HG03442 (cell line): ENCODE measurements around the gene PALLD.
A peak's percentile ranks its signal among the peaks of the same experiment; 100 is the strongest.
"Not testable (repeated sequence)": the region's sequence is repeated elsewhere in the genome, so short reads cannot be mapped to it uniquely, and the experiment has no call there.

ENCODE experiments used
- ATAC-seq: cut with Tn5 transposase; IDR thresholded peaks from one replicate; pipeline ENCODE4 v1.9.1; 2021; ENCODE audit warnings: mild to moderate bottlenecking, moderate library complexity; ENCODE audit not compliant: unreplicated experiment

PALLD gene

DNA sequence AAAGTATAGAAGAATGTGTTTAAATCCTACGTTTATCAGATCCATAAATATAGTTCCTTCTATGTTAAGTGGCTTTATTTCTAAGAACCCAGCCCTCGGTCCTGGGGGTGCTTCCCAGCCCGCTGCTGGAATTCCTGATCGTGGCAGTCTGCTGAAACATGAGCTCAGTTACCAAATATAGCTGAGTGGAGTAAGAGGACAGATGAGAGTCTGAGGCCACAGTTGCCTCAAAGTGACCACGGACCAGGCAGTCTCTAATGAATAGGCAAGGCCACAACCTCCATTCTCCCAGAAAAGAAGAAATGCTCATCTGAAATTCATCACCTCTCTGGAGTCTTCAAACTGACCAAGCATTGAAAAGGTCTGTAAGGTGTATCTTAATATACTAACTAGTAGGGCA, at the start of gene PALLD:
Gene PALLD, plus strand, starts transcription at position 219 of the 400 bp plus-strand sequence.
- no peak for ATAC-seq

DNA sequence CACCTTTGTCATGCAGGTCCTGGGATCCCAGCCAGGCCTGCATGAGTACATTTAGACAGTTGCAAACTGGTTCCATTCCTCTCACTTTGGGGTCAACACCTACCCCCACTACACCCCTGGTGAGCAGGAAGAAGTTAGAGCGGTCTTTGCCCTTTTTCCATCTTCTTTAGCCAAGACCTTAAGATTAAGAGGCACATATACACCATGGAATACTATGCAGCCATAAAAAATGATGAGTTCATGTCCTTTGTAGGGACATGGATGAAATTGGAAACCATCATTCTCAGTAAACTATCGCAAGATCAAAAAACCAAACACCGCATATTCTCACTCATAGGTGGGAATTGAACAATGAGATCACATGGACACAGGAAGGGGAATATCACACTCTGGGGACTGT, 47.8 kb upstream of the PALLD start:
- not testable (repeated sequence) for ATAC-seq

DNA sequence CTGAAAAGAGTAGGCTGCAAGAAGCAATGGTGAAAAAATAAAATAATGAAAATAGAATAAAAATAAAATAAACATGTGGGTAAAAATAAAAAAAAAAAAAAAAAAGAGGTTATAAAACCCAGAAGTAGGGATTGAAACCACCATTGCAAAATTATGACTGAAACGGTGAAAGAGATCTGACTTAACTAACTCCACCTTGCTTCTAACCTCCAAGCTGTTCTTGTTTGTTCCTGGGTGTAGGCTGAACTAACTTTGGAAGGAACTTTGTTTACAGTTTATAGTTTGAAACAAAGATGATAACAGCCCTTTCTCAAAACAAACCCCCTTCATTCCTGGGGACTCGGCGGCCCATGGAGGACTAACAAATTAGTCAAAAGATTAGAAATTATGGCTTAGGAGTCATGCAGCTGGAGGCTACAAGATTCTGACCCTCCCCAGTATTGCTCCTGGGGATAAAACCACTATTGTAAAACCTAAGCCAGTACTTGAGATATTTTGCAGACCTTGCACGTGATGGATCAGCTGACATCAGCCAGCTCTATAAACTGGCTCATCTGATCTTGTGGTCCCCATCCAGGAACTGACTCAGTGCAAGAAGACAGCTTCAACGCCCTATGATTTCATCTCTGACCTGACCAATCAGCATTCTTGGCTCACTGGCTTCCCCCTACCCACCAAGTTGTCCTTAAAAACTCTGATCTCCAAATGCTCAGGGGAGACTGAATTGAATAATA, 47.0 kb upstream of the PALLD start:
- no peak for ATAC-seq

DNA sequence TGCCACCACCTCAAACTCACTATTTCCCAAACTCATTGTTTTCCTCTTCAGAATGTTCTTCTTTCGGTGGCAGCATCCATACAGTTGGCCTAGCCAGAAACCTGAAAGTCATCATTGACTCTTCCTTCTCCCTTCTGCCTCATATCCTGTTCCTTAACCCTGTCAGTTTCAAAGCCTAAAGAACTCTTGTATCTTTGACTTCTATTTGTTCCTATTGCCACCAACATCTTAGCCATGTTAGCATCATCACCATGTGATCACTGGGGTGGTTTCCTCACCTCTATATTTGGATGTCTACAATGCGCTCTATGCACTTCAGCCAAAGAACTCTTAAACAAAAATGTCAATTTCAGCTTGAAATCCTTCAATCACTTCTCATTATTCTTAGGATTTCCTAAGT, 45.5 kb upstream of the PALLD start:
- peak; percentile 16 for ATAC-seq

DNA sequence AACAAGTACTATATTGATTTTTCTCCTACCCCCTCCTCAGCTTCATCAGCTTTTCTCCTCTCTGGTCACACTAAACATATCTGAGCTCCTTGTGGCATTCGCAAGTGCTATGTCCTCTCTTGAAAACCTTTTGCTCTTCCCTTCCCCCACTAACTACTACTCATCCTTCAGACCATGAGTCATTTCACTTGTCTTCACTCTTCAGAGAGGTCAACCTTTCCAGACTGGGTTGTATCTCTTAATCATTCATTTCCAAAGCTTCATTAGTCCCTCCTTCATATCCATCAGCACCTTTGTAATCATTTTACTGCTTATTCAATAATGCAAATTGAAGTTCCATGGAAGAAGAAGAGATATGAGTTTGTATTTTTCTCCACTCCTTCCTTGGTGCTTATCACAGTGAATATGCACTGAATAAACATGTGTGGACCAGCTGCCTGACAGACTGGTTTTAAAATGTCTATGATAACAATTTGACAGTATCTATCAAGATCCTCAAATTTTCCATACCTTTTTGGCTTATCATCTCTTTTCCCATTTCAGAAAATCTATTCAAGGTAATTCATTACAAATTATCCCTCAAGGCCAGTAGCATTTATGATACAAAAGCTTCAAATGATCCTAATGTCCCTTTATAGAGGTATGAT, 45.0 kb upstream of the PALLD start:
- peak; percentile 89 for ATAC-seq

DNA sequence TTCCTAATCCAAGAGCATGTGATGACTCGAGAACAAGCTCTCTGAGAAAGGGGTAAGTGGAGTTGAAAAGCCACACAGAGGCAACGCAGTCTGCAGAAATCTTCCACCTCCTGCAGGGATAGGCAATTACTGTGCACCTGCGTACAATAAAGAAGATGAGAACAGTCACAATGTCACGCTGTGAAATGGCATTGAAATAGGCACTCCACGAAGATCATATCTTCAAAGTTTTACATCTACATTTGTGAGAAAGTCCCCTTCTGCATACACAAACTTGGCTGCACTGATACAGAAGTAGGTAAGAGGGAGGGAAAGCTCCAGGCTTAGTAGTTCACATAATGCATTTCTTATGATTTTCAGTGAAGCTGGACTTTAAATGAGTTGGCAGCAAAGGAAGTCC, 43.7 kb upstream of the PALLD start:
- no peak for ATAC-seq

DNA sequence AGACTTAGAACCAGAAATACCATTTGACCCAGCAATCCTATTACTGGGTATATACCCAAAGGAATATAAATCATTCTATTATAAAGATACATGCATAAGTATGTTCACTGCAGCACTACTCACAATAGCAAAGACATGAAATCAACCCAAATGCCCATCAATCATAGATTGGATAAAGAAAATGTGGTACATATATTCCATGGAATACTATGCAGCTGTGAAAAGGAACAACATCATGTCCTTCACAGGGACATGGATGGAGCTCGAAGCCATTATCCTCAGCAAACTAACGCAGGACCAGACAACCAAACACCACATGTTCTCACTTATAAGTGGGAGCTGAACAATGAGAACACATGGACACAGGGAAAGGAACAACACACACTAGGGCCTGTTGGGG, 38.6 kb upstream of the PALLD start:
- ATAC-seq: not testable (repeated sequence)

DNA sequence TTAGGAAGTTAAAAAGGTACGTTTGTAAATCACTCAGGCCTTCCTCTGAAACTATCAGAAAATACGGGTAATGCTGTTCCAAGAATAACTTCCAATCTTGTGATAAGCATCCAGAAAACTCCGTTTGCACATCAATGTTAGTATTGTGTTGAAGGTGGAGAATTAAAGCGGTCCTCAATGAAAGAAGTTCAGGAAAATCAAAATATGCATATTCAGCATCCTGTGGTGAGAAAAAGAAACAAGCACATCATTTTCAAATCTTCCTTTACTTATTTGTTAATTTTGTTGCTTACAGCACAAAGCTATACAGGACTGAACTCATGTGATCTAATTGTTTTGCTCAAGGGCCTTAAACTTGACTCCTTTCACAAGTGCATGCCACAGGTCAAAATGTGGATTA, 35.0 kb upstream of the PALLD start:
- no peak for ATAC-seq

DNA sequence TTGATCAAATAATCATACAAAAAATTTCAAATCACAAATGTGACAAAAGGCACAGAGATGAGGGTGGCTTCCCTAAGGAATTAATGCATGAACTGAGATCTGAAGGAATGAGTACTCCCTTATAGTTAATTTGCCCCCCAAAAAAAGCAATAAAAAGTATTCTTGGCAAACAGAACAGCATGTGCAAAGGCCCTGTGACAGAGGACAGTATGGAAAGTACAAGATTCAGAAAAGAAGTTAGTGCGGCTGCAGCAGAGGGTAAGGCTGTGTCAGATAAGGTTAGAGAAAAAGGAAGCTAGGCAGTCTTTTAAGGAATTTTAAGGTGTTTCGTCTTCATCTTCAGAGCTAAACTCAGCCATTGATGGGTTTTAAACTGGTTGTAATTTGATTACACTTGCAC, 23.9 kb upstream of the PALLD start:
- ATAC-seq: no peak

DNA sequence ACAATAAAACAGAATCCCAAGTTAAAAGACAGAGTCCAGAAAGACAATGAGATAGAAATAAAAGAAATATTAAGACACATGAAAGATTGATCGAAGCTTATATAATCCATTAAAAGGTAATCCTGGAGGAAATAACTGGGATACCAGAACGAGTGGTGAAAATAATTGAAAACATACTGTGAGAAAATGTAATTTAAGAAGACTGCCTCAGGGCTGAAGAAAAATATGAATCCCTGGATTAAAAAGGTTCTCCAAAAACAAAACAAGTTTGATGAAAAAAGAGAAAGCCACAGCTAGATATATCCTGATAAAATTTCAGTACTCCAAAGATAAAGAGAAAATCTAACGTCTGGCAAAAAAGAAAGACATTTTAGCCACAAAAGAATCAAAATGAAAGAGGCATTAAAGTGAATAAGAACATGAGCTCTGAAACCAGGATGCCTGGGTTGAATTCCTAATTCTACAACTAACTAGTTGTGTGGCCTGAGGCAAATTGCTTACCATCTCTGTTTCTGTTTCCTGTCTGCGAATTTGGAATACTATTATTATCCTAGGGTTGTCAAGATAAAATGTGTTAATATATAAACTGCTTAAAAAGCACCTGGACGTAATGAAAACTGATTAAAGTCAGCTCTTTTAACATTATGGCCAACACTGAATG, 22.1 kb upstream of the PALLD start:
- ATAC-seq: no peak

DNA sequence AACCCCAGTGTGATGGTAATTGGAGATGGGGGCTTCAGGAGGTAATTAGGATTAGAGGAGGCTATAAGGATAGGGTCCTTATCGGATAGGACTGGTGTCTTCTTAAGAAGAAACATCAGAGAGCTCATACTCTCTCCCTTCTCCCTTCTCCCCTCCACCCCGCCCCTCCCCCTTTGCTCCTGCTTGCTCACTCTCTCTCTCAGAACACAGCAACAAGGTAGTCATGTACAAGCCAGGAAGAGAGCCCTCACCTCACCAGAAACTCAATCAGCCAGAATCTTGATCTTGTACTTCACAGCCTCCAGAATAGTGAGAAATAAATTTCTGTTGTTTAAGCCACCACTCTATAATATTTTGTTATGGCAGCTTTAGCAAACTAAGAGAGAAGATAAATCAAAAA, 21.1 kb upstream of the PALLD start:
- ATAC-seq: no peak

DNA sequence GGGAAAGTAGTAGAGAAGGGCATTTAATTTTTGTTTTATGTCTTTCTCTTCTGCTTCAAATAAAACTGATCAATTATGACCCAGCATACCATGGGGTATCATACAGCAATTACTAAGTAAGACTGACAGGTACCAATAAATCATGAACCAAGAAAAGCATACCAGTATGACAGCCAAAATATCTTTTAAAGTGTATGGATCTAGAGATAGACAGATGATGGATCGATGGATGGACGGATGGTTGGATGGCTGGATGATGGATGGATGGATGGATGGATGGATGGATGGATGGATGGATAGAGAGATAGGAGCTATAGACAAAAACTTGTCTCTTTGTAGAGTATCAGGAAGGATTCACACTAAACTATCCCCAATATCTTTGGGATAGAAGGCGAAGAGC, 18.0 kb upstream of the PALLD start:
- no peak for ATAC-seq

DNA sequence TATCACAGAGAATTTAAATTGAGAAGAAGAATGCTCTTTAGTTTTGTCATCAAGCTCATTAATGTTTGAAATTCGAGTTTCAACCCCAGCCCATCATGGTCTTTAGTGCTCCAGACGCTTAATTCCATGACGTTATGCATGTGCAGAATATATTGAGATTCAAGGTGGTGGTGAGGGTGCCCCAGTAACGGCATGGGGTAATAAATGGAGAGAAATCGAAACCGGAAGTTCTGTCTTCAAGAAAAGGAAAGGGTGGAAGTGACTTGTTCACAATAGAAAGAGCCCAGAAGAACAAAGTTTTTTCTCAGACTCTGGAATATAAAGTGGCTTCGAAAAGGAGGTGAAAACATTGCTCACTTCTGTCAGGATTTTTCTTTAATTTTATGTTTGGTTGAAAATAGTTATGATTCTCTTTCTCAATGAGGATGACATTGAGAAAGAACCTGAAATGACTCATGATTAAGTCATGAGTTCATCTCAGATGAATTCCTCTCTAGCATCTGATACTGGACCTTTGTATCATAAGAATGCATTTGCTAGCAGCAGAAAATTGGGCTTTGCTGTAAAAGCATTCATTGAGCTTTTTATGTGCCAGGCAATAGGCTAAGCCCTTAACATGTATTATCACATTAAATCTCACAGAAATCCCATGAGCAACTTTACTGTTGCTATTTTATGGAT, 15.8 kb upstream of the PALLD start:
- ATAC-seq: peak; percentile 29

DNA sequence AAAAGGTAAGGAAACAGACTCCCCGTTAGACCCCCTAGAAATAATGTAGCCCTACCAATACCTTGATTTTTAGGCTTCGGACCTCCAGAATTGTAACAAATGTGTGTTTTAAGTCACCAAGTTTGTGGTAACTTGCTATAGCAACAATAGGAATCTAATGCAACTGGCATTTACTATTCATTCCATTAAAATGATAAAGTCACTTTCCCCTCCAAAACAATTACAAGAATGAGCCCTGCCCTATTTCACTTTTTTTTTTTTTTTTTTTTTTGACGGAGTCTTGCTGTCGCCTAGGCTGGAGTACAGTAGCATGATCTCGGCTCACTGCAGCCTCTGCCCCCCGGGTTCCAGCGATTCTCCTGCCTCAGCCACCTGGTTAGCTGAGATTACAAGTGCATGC, 13.0 kb upstream of the PALLD start:
- no peak for ATAC-seq

DNA sequence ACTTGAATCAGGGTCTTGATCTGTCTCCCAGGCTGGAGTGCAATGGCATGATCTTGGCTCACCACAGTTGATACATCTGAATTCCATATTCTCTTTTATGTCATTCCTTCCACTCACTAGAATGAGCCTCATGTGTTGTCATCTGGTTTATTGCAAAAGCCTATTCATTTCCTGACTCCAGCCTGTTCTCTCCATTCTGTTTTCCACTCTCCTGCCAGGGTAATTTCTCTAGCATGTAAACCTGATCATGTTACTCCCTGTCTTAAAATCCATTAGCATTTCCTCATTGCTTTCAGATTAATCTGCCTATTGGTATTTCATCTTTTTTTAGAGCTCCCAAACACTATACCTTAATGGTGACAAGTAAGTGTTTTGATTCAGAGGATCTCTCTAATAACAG, 12.2 kb upstream of the PALLD start:
- ATAC-seq: no peak

DNA sequence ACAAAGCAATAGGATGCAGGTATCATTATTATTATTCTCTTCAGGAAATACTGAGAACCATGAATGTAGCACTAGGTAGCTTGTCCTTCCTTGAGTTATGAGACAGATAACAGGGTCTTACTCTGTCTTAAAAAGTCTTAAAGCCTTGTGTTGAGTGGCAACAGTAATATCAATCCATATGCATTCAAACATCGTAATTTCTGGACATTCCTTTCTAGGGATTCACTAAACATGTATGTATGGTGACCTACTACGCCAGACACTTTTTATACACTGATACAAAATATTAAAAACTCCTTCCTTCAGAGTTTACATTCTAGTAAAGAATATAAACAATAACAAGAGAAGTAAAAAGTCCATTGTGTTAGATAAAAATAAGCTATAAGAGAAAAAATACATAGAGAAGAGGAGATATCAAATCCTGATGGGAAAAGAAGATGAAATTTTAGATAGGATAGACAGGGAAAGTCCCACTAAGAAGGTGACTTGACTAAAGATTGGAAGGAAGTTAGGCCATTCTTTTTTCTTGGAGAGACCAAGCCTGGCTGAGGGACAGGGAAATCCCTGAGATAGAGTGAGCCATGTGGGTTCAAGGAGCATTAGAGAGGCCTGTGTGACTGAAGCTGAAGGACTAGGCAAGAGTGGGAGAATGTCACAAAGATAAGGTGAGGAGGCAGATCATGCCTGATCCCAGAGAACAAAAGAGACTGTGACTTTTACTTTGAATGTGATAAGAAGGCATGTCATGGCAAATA, 11.5 kb upstream of the PALLD start:
- ATAC-seq: no peak

DNA sequence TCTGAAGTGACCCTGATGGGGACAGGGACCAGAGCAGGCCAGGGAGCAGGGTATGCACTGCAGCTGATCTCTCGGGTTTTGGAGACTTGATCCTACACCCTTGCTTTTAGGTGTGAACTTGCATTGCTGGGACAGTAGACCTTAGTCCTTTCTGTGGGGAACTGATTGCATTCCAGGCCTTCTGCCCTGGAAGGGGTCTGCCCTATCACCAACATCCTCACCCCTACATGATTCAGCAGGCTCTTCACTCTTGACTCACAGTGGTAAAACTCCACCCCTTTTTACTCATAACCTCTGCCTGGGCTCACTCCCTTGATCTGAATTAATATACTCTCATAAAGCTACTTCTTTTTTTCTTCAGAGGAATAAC, 10.0 kb upstream of the PALLD start:
- no peak for ATAC-seq

DNA sequence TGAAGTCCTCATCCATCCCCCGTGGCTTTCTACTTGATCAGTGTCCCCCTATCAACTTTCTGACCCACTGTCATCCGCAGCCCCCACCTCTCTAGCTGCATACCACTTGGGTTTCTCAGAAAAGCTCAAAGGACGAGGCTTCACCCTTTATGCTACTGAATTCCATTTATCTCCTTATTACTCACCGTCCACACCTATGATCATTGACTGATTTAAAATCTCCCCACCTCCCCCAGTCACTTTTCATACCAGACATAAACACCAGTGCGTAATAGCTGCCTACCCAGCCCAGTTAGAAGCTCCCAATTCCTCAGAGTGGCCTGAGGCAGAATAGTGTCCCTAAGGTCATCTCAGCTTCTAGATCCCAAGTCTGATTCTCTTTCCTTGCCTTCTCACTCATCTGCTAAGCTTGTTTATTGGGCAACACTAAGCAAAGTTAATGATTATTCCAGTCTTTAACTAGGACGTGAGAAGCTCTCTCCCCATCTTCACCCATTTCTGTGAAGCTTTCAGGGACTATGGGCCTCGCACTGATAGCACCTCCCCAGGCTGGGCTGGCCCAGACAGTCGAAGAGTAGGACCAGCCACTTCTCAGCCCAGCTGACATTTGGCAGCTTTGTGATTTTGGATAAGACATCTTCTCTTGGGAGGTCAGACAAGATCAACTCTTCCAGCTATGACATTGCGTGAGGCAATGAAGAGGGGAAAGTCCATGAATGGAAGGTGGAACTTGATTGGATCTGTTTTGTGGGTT, 9.4 kb upstream of the PALLD start:
- ATAC-seq: no peak

DNA sequence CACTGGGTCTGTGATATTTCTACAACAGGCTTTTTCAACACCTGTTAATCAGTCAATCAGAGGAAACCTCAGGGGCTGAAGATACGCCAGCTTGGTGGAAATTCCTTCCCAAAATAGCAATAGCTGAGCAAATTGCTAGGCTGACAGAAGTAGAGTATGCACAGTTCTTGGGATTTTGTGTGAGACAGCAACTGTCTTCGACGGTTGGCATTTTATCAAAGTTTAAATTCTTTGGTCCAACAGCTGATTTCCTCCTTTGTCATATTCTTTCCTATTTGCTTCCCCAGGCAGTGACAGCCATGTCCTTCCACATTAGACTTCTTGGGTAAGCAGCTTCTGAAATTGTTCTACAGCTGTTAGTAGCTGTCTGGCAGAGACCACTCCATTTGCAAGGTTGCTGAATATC, 8.0 kb upstream of the PALLD start:
- no peak for ATAC-seq

DNA sequence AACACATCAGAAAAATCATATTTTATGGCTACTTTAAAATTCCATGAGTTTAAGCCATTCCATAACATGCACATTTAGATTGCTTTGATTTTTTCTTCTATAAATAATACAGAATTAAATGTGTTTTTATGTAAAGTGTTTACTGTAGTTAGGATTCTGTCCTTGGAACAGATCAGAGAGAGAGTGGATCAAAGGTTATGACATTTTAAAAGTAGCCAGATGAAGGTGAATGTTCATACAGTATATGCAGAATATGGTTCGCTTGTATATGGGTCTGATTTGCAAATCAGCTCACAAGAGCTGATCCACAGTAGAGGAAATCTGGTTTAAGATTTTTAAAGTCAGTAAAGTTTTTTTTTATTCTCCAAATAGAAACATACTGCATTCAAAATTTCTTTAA, 7.2 kb upstream of the PALLD start:
- ATAC-seq: no peak
